Ascending aorta (tissue), 2 donors: ENCODE results near the gene KRTAP5-4. TPM values are rescaled to one million over a fixed set of nuclear protein-coding genes. Genes with fewer than 3 reads are reported as not detected.
"Not testable (repeated sequence)": the region's sequence is repeated elsewhere in the genome, so short reads cannot be mapped to it uniquely, and the experiment has no call there.

ENCODE experiments used
- DNase-seq, 2 donors: peaks; one replicate each; pipeline ENCODE4 v3.0.0-alpha.2; 2019; ENCODE audit warnings: low spot score in 2 of 2
- H3K27ac ChIP-seq, 2 donors: fragments of 200-600 bp; sonication (generic); one replicate each; pipeline ENCODE4 v1.5.1; 2016 to 2017; ENCODE audit warnings: mild to moderate bottlenecking in 1 of 2
- H3K27me3 ChIP-seq: fragments of 200-600 bp; sonication (generic); one replicate; pipeline ENCODE4 v1.5.1; 2017
- H3K36me3 ChIP-seq, 2 donors: fragments of 200-600 bp; sonication (generic); one replicate each; pipeline ENCODE4 v1.5.1; 2016
- H3K4me1 ChIP-seq, 2 donors: fragments of 200-600 bp; sonication (generic); one replicate each; pipeline ENCODE4 v1.5.1; 2016 to 2017; ENCODE audit warnings: mild to moderate bottlenecking in 1 of 2
- H3K4me3 ChIP-seq, 2 donors: fragments of 200-600 bp; sonication (generic); one replicate each; pipeline ENCODE4 v1.5.1; 2016 to 2017; ENCODE audit warnings: mild to moderate bottlenecking in 1 of 2
- H3K9me3 ChIP-seq, 2 donors: fragments of 200-600 bp; sonication (generic); one replicate each; pipeline ENCODE4 v1.5.1; 2016
- intact Hi-C: fragments of 100-400 bp; cut with DNase I; formaldehyde crosslinking; loops from one replicate; pipeline ENCODE4 v1.15.1; 2023
- total RNA-seq: library from RNA; depleted of rRNA; stranded (reverse); fragments of >200 nt; gene quantifications from one replicate; pipeline ENCODE4 v1.1.0, GENCODE V29; 2016
- TF ChIP-seq, protein P1 (sequence below), 3 experiments: fragments of 200-600 bp in 2 of 3; fragments of 450-650 bp in 1 of 3; sonication (generic) in 2 of 3; IDR thresholded peaks; one replicate each; pipeline ENCODE4 v1.5.1; 2016 to 2019; ENCODE audit warnings: antibody characterized with exemption in 3 of 3, mild to moderate bottlenecking in 1 of 3, moderate library complexity in 1 of 3

Gene KRTAP5-4
- total RNA-seq, 1 donor from 2014 or later = not detected

DNA sequence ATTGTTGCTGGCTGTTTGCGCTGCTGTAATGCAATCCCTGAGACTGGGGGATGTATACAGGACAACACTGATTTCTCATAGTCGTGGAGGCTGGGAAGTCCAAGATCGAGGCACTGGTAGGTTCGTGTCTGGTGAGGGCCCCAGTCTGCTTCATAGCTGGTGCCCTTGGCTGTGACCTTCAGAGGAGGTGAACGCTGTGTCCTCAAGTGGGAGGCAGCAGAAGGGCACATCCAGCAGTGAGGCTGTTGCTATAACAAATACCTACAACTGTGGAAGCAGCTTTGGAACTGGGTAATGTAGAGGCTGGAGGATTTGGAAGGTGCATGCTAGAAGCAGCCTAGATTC, 29.0 kb upstream of the KRTAP5-4 start:
- no peak overlapping the region for H3K27ac ChIP-seq
- H3K4me1 ChIP-seq = no peaks in the 10 kb centered on the region
- H3K4me3 ChIP-seq = no peak overlapping the region
- intact Hi-C loops = no loop called here
- H3K9me3 ChIP-seq = no peaks in the 10 kb centered on the region
- DNase-seq = no peak
- H3K36me3 ChIP-seq = no peaks in the 10 kb centered on the region
- H3K27me3 ChIP-seq = no peaks in the 10 kb centered on the region
- TF ChIP-seq, protein P1, sequence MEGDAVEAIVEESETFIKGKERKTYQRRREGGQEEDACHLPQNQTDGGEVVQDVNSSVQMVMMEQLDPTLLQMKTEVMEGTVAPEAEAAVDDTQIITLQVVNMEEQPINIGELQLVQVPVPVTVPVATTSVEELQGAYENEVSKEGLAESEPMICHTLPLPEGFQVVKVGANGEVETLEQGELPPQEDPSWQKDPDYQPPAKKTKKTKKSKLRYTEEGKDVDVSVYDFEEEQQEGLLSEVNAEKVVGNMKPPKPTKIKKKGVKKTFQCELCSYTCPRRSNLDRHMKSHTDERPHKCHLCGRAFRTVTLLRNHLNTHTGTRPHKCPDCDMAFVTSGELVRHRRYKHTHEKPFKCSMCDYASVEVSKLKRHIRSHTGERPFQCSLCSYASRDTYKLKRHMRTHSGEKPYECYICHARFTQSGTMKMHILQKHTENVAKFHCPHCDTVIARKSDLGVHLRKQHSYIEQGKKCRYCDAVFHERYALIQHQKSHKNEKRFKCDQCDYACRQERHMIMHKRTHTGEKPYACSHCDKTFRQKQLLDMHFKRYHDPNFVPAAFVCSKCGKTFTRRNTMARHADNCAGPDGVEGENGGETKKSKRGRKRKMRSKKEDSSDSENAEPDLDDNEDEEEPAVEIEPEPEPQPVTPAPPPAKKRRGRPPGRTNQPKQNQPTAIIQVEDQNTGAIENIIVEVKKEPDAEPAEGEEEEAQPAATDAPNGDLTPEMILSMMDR (IDR thresholded peaks at IDR 0.05) = no peak

DNA sequence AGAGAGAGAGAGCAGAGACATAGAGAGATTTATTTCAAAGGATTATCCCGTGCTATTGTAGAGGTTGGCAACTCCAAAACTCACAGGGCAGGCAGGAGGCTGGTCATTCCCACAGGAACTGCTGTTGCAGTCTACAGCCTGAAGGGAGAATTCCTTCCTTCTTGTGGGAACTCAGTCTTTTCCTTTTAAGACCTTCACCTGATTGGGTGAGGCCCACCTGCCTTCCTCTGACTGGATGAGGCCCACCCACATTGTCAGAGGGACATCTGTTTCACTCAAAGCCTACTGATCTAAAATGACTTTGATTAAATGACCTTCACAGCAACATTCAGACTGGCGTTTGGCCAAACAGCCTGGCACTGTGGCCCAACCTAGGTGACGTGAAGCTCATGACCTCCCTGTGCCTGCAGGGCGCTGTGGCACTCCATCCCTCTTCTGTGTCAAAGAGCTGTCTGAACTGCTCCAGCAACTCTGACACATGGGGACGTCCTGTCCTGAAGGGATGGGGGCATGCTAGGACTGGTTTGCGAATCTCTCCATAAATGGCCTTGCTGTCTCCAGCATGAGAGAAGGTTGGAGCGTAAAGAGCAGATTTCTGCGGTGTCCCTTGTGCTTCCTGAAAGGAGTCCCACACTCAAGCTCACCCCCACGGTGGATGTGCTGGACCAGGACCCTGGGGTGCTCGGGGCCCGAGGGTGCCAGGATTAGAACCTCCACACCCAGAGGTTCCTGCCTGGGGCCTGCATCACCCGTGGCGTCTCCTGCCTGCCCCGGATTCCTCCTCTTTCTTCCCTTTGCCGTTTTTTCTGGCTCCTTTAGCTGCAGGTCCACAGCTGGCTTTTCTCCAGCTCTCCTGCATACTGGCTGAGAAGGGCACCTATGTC, 28.3 kb upstream of the KRTAP5-4 start:
- H3K4me3 ChIP-seq = no peak overlapping the region
- no peaks in the 10 kb centered on the region for H3K36me3 ChIP-seq
- DNase-seq = peak in 1 of 2 donors; percentile 40
- no peaks in the 10 kb centered on the region for H3K4me1 ChIP-seq
- H3K27ac ChIP-seq = no peak overlapping the region
- intact Hi-C loops = no loop called here
- TF ChIP-seq, protein P1 (IDR thresholded peaks at IDR 0.05) = no peak
- H3K9me3 ChIP-seq = no peaks in the 10 kb centered on the region
- H3K27me3 ChIP-seq = no peaks in the 10 kb centered on the region

DNA sequence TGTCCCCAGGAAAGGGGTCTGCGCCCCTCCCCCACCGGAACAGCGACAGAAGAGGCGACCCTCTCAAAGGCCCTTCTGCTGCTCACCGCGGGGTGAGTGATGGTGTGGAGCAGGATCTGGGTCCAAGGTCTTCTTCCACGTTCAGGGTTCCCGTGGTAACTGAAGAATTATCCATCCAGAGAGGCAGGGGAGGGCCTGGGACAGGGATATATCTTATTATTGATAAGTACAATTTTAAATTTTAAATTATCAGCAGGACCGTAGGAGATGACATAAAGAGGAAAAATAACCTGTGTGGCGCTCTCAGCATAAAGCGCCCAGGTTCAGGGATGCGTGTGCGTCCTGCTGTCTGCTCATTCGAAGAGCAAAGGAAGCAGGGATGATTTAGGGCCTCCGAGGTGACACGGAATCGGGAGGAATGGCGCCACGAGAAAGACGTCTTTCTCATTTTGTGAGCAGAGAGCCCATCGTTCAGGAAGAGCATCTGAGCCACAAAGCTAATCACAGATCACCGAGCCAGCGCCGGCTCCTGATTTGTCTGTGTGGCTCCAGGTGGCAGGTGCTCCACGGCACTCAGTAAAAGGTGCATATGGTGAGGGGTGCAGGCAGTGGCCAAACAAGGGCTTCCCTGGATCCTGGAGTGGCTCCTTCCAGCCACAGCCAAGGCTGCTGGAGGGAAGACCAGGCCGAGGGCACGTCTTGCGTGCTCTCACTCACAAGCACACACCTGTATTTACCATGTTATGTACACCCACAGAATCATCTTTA, 26.9 kb upstream of the KRTAP5-4 start:
- intact Hi-C loops = no loop called here
- Histone ChIP-seq H3K4me1 (no peaks in the 10 kb centered on the region), H3K27me3 (no peaks in the 10 kb centered on the region), H3K36me3 (no peaks in the 10 kb centered on the region), H3K9me3 (no peaks in the 10 kb centered on the region), H3K4me3 (no peak overlapping the region), H3K27ac (no peak overlapping the region)
- peak in 1 of 2 donors; percentile 53 for DNase-seq
- TF ChIP-seq, protein P1 (IDR thresholded peaks at IDR 0.05) = no peak

DNA sequence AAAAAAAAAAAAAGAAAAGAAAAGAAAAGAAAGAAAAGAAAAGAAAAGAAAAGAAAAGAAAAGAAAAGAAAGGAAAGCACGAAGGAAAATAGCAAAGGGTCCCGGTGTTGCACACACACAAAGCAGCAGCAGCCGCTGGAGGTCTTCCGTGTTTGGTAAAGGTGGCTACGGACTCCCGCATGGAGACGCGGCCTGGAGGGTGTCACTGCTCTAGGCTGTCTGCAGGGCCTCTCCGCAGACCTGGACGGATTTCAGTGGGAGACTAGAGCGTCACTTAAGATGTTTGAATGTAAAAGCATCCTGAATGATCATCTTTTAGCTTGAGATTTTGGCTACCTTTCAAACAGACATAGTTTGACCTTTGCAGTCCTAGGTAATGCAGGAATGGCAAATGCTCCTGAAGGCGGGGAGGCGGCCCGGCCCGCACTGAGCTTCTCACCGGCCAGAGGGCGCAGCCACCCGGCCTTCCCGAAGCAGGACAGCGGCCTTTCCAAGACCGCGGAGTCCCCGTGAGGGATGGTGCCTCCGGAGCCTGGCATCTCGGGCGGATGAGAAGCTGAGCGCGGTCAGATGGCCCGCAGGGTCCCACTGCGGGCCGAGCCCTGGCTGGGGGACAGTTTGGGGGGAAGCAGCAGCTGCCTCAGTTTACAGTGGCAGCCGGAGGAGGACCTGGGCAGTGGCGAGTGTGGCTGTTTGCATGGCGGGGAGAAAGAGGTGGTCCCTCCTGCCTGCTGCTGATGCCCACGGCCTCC, 26.1 kb upstream of the KRTAP5-4 start:
- Histone ChIP-seq H3K9me3 (no peaks in the 10 kb centered on the region), H3K27ac (no peak overlapping the region), H3K36me3 (no peaks in the 10 kb centered on the region), H3K4me1 (no peaks in the 10 kb centered on the region), H3K4me3 (no peak overlapping the region), H3K27me3 (no peaks in the 10 kb centered on the region)
- TF ChIP-seq, protein P1 (IDR thresholded peaks at IDR 0.05) = no peak
- DNase-seq = no peak
- intact Hi-C loops = no loop called here

DNA sequence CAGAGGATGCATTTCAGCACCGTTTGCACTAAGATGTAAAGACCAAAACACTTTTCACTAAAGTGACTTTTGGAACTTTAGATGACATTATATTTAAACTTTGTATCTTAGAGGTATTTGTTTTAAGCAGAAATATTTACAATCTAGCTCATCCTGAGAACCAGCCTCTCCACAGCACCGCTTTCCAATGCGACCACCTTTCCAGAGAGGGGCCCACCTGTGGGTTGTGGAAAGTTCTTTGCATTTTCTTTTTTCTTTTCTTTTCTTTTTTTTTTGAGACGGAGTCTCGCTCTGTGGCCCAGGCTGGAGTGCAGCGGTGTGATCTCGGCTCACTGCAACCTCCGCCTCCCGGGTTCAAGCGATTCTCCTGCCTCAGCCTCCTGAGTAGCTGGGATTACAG, 24.6 kb upstream of the KRTAP5-4 start:
- H3K4me1 ChIP-seq, H3K27ac ChIP-seq, intact Hi-C loops, DNase-seq, H3K27me3 ChIP-seq, H3K4me3 ChIP-seq, H3K36me3 ChIP-seq, H3K9me3 ChIP-seq: not testable (repeated sequence)
